Right lobe of liver (tissue), 4 donors: ENCODE results near the gene DNAH10.

Source experiments
- POLR2A ChIP-seq: fragments of 450-650 bp; IDR thresholded peaks from one replicate; pipeline ENCODE4 v1.6.1; 2017; ENCODE audit warnings: antibody characterized with exemption, mild to moderate bottlenecking
- TF ChIP-seq, protein P1 (sequence below), 4 donors: fragments of 200-600 bp in 3 of 4; fragments of 450-650 bp in 1 of 4; IDR thresholded peaks; one replicate each; pipeline versions ENCODE4 v1.5.1 to v1.8.0; 2016 to 2022; ENCODE audit warnings: antibody characterized with exemption in 4 of 4, mild to moderate bottlenecking in 2 of 4
- donor health status: DM: no; HTN: no; CAD: no.
- donor health status: DM: no; HTN: no; CAD: no.
- donor health status: DM: no; HTN: yes; CAD: no.

DNA sequence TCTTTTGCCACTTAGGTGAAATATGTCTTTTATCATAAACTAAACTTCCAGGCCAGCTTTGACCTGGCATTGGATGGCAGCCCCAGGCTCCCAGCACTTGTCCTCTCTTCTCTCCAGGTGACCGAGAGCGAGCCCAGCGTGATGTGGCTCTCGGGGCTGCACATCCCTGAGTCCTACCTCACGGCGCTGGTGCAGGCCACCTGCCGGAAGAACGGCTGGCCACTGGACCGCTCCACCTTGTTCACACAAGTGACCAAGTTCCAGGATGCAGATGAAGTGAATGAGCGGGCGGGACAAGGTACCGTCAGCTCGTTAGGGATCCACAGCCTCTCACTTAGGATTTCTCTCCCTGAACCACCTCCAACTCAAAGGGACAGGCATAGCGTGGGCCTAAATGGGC, 171.1 kb downstream of the DNAH10 start:
- TF ChIP-seq, protein P1, sequence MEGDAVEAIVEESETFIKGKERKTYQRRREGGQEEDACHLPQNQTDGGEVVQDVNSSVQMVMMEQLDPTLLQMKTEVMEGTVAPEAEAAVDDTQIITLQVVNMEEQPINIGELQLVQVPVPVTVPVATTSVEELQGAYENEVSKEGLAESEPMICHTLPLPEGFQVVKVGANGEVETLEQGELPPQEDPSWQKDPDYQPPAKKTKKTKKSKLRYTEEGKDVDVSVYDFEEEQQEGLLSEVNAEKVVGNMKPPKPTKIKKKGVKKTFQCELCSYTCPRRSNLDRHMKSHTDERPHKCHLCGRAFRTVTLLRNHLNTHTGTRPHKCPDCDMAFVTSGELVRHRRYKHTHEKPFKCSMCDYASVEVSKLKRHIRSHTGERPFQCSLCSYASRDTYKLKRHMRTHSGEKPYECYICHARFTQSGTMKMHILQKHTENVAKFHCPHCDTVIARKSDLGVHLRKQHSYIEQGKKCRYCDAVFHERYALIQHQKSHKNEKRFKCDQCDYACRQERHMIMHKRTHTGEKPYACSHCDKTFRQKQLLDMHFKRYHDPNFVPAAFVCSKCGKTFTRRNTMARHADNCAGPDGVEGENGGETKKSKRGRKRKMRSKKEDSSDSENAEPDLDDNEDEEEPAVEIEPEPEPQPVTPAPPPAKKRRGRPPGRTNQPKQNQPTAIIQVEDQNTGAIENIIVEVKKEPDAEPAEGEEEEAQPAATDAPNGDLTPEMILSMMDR (IDR thresholded peaks at IDR 0.05): no peak
- no peak for TF ChIP-seq POLR2A
